Caco-2 (cell line): ENCODE results near the gene BAZ2B. TPM values are rescaled to one million over a fixed set of nuclear protein-coding genes. Genes with fewer than 3 reads are reported as not detected.

Experiments
- BruUV-seq: library from RNA; stranded (reverse); fragments of 400-500 nt; replicated peaks from 2 replicates; lab custom pipeline; 2021; lab: Mats Ljungman, UMichigan
- CTCF ChIA-PET: fragments of 300-600 bp; sonication (Branson Sonifier 250); formaldehyde crosslinking; loops from one replicate; lab custom pipeline; 2022; ENCODE audit warnings: antibody characterized with exemption; lab: Charles Lee
- POLR2A ChIA-PET: fragments of 300-600 bp; sonication (Branson Sonifier 250); formaldehyde crosslinking; loops from one replicate; lab custom pipeline; 2022; ENCODE audit warnings: antibody characterized with exemption; lab: Charles Lee
- DNase-seq, 2 experiments: peaks; one replicate each; pipeline versions ENCODE4 v3.0.0 to v3.0.0-alpha.2; 2020 to 2022
- H3K27me3 ChIP-seq: replicated peaks from 2 replicates; pipeline ENCODE4 v1.6.0; 2011; ENCODE audit warnings: low read length; ENCODE audit not compliant: control insufficient read depth, insufficient read depth
- H3K36me3 ChIP-seq: 2 replicates; pipeline ENCODE4 v1.5.1; 2011; ENCODE audit warnings: low read length; ENCODE audit not compliant: control insufficient read depth, insufficient read depth
- H3K4me1 ChIP-seq: fragments of 250-450 bp; sonication (Bioruptor Pico); 2 replicates; pipeline ENCODE4 v1.5.1; 2020; ENCODE audit warnings: mild to moderate bottlenecking
- H3K4me3 ChIP-seq: 2 replicates; pipeline ENCODE4 v1.5.1; 2011; ENCODE audit warnings: low read depth, mild to moderate bottlenecking, control low read depth, low read length
- H3K9me3 ChIP-seq: fragments of 250-450 bp; sonication (Bioruptor Pico); 2 replicates; pipeline ENCODE4 v1.5.1; 2020; ENCODE audit warnings: mild to moderate bottlenecking, moderate library complexity
- H3K27ac Mint-ChIP-seq: one replicate; pipeline ENCODE4 v1.8.0; 2022; ENCODE audit warnings: mixed read lengths; ENCODE audit not compliant: unreplicated experiment
- H3K27me3 Mint-ChIP-seq: one replicate; pipeline ENCODE4 v1.8.0; 2022; ENCODE audit warnings: mixed read lengths; ENCODE audit not compliant: insufficient read depth, unreplicated experiment
- H3K36me3 Mint-ChIP-seq: one replicate; pipeline ENCODE4 v1.8.0; 2022; ENCODE audit warnings: mild to moderate bottlenecking, mixed read lengths; ENCODE audit not compliant: insufficient read depth, unreplicated experiment
- H3K4me1 Mint-ChIP-seq: one replicate; pipeline ENCODE4 v1.8.0; 2022; ENCODE audit warnings: low read depth, mixed read lengths; ENCODE audit not compliant: unreplicated experiment
- H3K4me3 Mint-ChIP-seq: one replicate; pipeline ENCODE4 v1.8.0; 2022; ENCODE audit warnings: mild to moderate bottlenecking, moderate library complexity, mixed read lengths; ENCODE audit not compliant: unreplicated experiment
- H3K9me3 Mint-ChIP-seq: one replicate; pipeline ENCODE4 v1.8.0; 2022; ENCODE audit warnings: mixed read lengths; ENCODE audit not compliant: unreplicated experiment
- CTCF ChIP-seq, 2 experiments: fragments of 200-600 bp in 1 of 2; IDR thresholded peaks; 1 replicate in 1 of 2; 2 replicates in 1 of 2; pipeline versions ENCODE4 v1.5.1 to v1.8.0; 2011 to 2022; ENCODE audit warnings: antibody characterized with exemption in 1 of 2, control low read depth in 1 of 2, inconsistent platforms in 1 of 2, low read depth in 1 of 2, low read length in 1 of 2, mild to moderate bottlenecking in 1 of 2, moderate library complexity in 1 of 2; ENCODE audit not compliant: insufficient read depth in 1 of 2, severe bottlenecking in 1 of 2, unreplicated experiment in 1 of 2
- intact Hi-C: fragments of 100-400 bp; cut with micrococcal nuclease; formaldehyde crosslinking; loops from one replicate; pipeline ENCODE4 v1.10.0; 2022; ENCODE audit not compliant: unreplicated experiment
- total RNA-seq: library from RNA; stranded (reverse); gene quantifications from 2 replicates; pipeline ENCODE4 v1.2.3, GENCODE V29; 2022

BAZ2B gene
- total RNA-seq, 1 experiment from 2014 or later = 32.9 TPM

GRCh38 chr2:159460227-159460626 is 156.1 kb downstream of the BAZ2B start:
- Mint-ChIP-seq H3K4me3 (no peak overlapping the region), H3K36me3 (peaks cover 6% of the 10 kb centered on the region), H3K9me3 (no peaks in the 10 kb centered on the region), H3K27ac (no peak overlapping the region), H3K27me3 (no peaks in the 10 kb centered on the region), H3K4me1 (no peaks in the 10 kb centered on the region)
- no peak for DNase-seq
- no peaks in the 10 kb centered on the region for H3K36me3 ChIP-seq
- no peak overlapping the region for H3K4me3 ChIP-seq
- no peak for TF ChIP-seq CTCF (IDR thresholded peaks at IDR 0.05; ENCODE audit: insufficient read depth in 1 of 2, low read depth in 1 of 2, low read length in 1 of 2, severe bottlenecking in 1 of 2, unreplicated experiment in 1 of 2)
- BruUV-seq = no TSS peak
- no peaks in the 10 kb centered on the region for H3K4me1 ChIP-seq
- CTCF ChIA-PET = no interaction called here
- POLR2A ChIA-PET = no interaction called here
- no peaks in the 10 kb centered on the region for H3K9me3 ChIP-seq
- no peaks in the 10 kb centered on the region for H3K27me3 ChIP-seq
- intact Hi-C loops = no loop called here

GRCh38 chr2:159459279-159459678 is 157.1 kb downstream of the BAZ2B start:
- no peaks in the 10 kb centered on the region for H3K36me3 ChIP-seq
- Mint-ChIP-seq H3K27ac (no peak overlapping the region), H3K4me1 (no peaks in the 10 kb centered on the region), H3K27me3 (no peaks in the 10 kb centered on the region), H3K36me3 (peaks cover 5% of the 10 kb centered on the region), H3K9me3 (no peaks in the 10 kb centered on the region), H3K4me3 (no peak overlapping the region)
- no peaks in the 10 kb centered on the region for H3K27me3 ChIP-seq
- no peaks in the 10 kb centered on the region for H3K4me1 ChIP-seq
- no peak for TF ChIP-seq CTCF (IDR thresholded peaks at IDR 0.05; ENCODE audit: insufficient read depth in 1 of 2, low read depth in 1 of 2, low read length in 1 of 2, severe bottlenecking in 1 of 2, unreplicated experiment in 1 of 2)
- no peak overlapping the region for H3K4me3 ChIP-seq
- CTCF ChIA-PET = no interaction called here
- DNase-seq = no peak
- no TSS peak for BruUV-seq
- H3K9me3 ChIP-seq = no peaks in the 10 kb centered on the region
- POLR2A ChIA-PET = no interaction called here
- intact Hi-C loops = no loop called here

GRCh38 chr2:159457589-159457988 is 158.8 kb downstream of the BAZ2B start:
- H3K4me3 ChIP-seq = no peak overlapping the region
- DNase-seq = no peak
- no peak for TF ChIP-seq CTCF (IDR thresholded peaks at IDR 0.05; ENCODE audit: insufficient read depth in 1 of 2, low read depth in 1 of 2, low read length in 1 of 2, severe bottlenecking in 1 of 2, unreplicated experiment in 1 of 2)
- H3K36me3 ChIP-seq = no peaks in the 10 kb centered on the region
- no TSS peak for BruUV-seq
- no peak overlapping the region for H3K4me3 Mint-ChIP-seq
- no peaks in the 10 kb centered on the region for H3K4me1 ChIP-seq
- intact Hi-C loops = no loop called here
- H3K4me1 Mint-ChIP-seq = no peaks in the 10 kb centered on the region
- H3K27ac Mint-ChIP-seq = peak overlapping the region; percentile 5
- no peaks in the 10 kb centered on the region for H3K27me3 ChIP-seq
- H3K9me3 Mint-ChIP-seq = no peaks in the 10 kb centered on the region
- ChIA-PET POLR2A (no interaction called here), CTCF (no interaction called here)
- no peaks in the 10 kb centered on the region for H3K9me3 ChIP-seq
- no peaks in the 10 kb centered on the region for H3K36me3 Mint-ChIP-seq
- H3K27me3 Mint-ChIP-seq = no peaks in the 10 kb centered on the region
